ENCODE measurements around the gene SFTA2.
A peak's percentile ranks its signal among the peaks of the same experiment; 100 is the strongest.
"Not testable (repeated sequence)": the region's sequence is repeated elsewhere in the genome, so short reads cannot be mapped to it uniquely, and the experiment has no call there.

SFTA2 gene

GRCh38 chr6:30912746-30913520, 19.0 kb downstream of the SFTA2 start:
- no peak for FAIRE-seq

GRCh38 chr6:30910473-30910872, 21.5 kb downstream of the SFTA2 start:
- not testable (repeated sequence) for FAIRE-seq

GRCh38 chr6:30908700-30909099, 23.3 kb downstream of the SFTA2 start:
- FAIRE-seq, result no peak

GRCh38 chr6:30907758-30908591, 24.0 kb downstream of the SFTA2 start, which contains the start of gene GTF2H4:
Gene GTF2H4, plus strand, starts transcription at chr6:30908207.
- FAIRE-seq, result peak; percentile 74

GRCh38 chr6:30907290-30907757, 24.6 kb downstream of the SFTA2 start:
- not testable (repeated sequence) for FAIRE-seq

- no peak for FAIRE-seq
These were observed 28.7 kb downstream of the SFTA2 start for GRCh38 chr6:30903236-30903635.

- FAIRE-seq, result no peak
These were observed 29.3 kb downstream of the SFTA2 start for GRCh38 chr6:30902709-30903108.

- not testable (repeated sequence) for FAIRE-seq
These were observed 29.8 kb downstream of the SFTA2 start for GRCh38 chr6:30902196-30902595.

- FAIRE-seq, result no peak
These were observed 30.5 kb downstream of the SFTA2 start for GRCh38 chr6:30901436-30901835.

- no peak for FAIRE-seq
These were observed 31.0 kb downstream of the SFTA2 start for GRCh38 chr6:30900863-30901417.

- FAIRE-seq, result no peak
These were observed 33.1 kb downstream of the SFTA2 start for GRCh38 chr6:30898750-30899360.

GRCh38 chr6:30897882-30898281, 34.1 kb downstream of the SFTA2 start:
- no peak for FAIRE-seq

GRCh38 chr6:30896541-30896940, 35.4 kb downstream of the SFTA2 start:
- FAIRE-seq, result no peak

GRCh38 chr6:30895343-30895742, 36.6 kb downstream of the SFTA2 start:
- no peak for FAIRE-seq

GRCh38 chr6:30894935-30895334, 37.0 kb downstream of the SFTA2 start:
- FAIRE-seq, result no peak

- FAIRE-seq, result no peak
These were observed 37.6 kb downstream of the SFTA2 start for GRCh38 chr6:30894381-30894780.

GRCh38 chr6:30893666-30894065, 38.3 kb downstream of the SFTA2 start:
- FAIRE-seq, result no peak

GRCh38 chr6:30893001-30893591, 38.9 kb downstream of the SFTA2 start:
- no peak for FAIRE-seq

GRCh38 chr6:30891816-30892538, 40.0 kb downstream of the SFTA2 start:
- FAIRE-seq, result no peak

GRCh38 chr6:30891450-30891723, 40.6 kb downstream of the SFTA2 start:
- no peak for FAIRE-seq

- no peak for FAIRE-seq
These were observed 41.1 kb downstream of the SFTA2 start for GRCh38 chr6:30890646-30891449.
